Fibroblast of skin of left quadriceps (primary cell): ENCODE results near the gene HOXA4.

Source experiments
- DNase-seq, 2 experiments: peaks; one replicate each; pipeline ENCODE4 v3.0.0-alpha.2; 2013; ENCODE audit warnings: low read depth in 2 of 2

The HOXA4 gene

DNA sequence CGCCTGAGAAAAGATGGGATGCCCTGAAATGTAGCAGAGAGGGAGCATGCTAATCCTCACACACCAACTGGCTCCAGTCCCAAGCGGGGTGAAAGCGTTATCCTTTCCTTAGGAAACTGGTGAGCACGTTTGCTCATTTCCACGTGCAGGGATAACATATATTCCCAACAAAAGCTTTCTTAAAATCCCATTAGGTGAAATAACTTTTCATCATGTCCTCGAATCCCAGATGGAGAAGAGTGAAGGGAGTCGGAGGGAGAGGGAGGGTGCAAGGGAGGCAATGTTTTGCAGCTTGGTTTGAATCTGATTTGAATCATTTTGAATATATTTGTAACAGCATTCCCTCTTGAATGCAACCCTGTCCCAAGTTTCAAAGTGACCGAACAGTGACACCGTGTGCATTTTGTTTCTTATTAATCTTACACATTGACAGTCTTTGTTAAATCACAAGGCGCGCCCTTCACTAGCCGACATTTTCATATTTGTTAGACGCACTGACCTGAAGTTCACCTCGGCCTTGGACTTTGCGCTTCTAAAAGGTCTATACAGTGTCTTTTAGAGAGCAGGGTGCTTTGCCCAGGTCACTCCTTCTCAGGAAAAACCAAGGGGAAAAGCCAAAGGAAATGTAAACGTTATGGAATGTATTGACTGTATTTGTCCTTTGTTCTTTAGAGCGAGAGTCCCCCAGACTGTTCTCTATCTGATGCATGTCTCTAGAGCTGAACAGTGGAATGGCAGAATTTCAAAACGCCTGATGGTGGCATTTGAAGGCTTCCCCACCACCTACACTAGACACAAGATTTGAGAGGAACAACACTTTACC, 3.1 kb upstream of the HOXA4 start:
- no peak for DNase-seq

DNA sequence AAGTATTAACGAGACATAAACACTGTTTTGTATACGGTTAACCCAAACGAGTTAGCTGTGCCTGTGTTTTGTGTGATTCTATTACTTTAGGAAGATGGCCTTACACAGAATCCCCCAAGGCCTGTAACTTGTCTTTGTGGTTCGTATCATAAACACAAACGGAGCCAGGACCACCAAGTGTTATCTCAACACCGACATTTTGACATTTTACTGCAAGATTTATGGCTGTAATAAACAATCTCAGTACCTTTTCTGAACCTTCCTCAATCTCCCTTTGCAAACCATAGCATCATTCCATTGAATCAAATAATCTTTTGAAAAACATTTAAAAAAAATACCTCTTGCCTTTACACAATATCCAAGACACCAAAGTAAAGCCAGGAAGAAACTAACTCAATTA, 2.4 kb upstream of the HOXA4 start:
- DNase-seq, result no peak

DNA sequence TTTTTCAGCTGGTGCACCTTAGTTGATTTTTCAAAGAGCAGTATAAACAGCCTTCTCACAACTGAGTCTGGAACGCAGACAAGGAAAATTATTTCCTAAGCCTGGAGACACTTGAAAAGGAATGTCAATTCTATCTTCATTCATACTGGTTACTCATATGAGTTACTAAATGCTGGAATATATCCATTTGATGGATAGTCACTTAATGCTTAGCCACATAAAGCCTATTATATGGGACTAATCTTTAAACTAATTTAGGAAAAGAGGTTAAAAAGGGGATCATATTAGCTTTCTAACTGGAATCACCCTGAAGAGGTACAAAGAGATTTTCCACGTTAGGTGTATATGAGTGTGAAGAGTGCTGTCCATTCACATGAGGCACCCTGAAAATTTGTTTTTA, 1.7 kb upstream of the HOXA4 start:
- DNase-seq, result no peak

DNA sequence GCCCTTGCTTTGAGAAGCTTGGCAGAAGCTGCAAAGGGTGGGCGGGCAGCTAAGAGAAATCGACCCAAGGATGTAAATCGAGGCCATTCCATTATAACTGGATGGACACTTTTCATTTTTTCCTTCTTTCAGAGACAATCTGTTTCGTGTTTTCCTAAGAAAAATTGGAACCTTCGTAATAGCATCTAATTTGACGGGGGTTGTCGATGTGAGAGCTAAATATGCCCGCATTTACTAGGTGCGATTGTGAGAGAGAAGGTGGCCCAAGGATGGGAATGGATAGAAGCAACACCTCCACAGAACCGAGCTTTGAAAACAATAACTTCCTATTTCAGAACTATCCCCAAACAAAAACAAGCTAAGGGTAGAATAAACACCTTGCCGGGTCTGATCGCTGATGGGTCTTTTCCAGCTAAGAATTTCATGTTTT, 848 bp upstream of the HOXA4 start:
- DNase-seq, result no peak

DNA sequence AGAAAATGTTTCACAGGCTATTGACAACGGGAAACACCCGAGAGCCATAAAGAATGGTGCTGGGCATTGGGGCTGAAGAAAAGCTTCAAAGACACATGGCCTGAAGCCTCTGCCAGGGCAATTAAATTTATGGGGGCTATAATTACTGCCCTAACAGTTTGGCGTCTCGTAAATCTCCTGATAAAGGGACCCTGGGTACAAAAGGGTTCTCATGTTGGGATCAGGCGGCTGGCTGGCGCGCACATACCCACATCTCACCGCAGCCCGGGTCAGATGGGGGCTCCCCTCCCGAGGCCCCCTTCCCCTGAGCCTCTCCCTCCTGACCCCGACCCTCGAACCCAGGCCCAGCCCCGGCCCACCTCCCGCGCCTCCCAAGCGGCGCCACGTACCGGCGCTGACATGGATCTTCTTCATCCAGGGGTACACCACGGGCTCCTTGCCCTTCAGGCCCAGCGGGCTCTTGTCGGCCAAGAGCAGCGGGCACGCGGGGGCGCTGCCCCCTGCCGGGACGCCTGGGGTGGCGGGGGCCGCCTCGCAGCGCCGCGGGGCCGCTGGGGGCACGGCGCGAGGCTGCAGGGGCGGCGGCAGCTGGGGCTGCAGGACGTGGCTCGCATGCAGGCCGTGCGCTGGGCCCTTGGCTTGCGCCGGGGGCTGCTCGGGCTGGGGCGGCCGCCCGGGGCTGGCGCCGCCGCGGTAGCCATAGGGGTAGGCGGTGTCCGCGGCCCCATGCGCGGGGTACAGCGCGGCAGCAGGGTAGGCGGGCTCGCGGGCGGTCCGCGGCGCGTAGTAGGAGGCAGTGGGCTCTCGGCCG, 623 bp downstream of the HOXA4 start:
- no peak for DNase-seq

DNA sequence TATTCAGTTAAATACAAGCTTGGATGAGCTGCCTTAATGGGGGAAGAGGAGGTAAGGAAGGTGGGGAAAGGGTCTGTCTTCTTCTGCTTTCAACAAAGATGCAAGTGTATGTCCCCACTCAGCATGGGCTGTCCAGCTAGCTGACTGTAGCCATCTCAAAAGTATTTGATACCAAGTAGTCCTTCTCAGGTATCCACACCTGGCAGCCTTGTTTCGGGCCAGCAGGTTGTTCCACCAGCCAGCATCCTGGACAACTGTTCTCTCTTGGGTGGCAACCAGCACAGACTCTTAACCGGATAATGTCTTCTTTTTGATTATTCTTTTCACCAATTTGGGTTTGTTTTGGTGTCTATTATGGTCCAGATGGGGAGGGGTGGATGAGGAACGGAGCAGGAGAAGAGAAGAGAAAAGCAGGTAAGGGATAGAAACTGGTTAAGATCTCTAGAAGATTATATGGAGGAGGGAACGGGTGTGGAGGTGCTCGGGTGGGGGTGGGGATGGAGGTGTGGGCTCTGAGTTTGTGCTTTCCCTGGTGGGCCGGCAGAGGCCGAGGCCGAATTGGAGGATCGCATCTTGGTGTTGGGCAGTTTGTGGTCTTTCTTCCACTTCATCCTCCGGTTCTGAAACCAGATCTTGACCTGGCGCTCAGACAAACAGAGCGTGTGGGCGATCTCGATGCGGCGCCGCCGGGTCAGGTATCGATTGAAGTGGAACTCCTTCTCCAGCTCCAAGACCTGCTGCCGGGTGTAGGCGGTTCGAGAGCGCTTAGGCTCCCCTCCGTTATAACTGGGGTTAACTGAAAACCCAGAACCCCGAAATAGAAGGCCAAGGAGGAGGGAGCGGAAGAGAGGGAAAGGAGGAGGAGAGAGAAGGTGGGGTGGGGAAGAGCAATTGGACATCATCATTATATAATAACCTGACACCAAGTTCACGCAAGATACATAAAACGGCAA, 1.5 kb downstream of the HOXA4 start:
- DNase-seq, result no peak

DNA sequence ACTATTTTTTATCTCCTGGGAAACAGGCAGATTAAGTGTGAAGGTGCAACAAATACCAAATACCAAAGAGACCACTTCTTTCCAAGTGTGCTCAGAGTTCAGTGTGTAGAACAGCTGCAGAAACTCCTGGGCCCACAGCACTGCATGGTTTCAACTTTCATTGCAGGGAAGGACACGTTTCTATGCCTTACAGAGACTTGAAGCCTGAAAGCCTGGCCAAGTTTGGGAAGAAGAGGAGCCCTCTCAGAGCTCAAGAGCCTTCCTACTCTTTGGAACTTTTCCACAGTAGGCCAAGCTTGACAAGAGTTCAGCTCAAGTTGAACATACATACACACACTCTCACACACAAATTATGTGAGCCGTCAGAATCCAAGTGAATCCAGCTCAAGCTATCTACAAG, 2.5 kb downstream of the HOXA4 start:
- no peak for DNase-seq

DNA sequence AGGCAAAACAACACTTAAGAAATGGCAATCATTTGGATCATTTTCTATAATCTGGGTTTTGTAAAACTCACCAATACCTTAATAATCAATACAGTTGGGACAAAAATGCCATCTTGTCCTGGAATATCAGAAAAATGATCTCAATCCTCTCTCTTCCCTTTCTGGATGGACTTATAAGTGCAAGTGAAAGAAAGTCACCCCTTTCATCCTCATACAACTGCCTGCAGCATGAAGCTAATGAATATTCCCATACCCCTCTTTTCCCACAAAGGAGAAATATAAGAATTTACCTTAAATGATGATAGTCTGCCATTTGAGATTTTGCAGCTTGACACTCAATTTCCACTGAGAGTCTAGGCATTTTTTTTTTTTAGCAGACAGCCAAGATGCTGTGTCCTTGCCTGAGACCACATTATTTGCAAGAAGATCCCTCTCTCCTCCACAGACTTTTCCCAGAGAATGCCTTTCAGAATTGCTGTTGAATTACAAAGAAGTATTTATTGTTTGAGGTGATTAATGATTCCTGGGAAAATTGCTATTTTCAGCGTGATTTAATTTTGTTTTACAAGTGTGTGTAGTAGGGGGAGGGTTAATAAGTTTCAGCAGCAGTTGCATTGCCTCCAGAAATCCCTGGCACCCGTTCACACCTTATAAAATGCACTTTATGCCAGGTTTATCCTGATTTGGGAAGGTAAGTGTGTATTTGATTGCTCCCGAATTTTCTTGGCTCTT, 3.8 kb downstream of the HOXA4 start:
- DNase-seq, result no peak

DNA sequence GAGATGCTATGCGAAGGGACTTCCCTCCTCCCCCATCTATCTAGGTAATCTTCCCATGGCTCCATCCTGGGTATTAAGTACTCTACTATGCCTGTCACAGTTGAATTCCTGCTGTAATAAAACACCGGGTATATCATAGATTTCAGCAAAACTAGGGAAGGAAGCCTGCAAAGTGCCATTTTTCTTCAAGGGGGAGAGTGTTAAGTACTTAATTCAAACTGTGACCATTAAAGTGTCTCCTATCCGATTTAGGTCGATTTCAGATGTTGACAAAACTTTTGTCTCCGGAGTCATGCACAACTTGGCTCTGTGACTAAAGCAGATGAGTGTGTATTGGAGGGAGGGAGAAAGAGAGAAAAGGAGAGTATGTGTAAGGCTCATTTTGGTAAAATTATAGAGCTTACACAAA, 4.6 kb downstream of the HOXA4 start:
- no peak for DNase-seq

DNA sequence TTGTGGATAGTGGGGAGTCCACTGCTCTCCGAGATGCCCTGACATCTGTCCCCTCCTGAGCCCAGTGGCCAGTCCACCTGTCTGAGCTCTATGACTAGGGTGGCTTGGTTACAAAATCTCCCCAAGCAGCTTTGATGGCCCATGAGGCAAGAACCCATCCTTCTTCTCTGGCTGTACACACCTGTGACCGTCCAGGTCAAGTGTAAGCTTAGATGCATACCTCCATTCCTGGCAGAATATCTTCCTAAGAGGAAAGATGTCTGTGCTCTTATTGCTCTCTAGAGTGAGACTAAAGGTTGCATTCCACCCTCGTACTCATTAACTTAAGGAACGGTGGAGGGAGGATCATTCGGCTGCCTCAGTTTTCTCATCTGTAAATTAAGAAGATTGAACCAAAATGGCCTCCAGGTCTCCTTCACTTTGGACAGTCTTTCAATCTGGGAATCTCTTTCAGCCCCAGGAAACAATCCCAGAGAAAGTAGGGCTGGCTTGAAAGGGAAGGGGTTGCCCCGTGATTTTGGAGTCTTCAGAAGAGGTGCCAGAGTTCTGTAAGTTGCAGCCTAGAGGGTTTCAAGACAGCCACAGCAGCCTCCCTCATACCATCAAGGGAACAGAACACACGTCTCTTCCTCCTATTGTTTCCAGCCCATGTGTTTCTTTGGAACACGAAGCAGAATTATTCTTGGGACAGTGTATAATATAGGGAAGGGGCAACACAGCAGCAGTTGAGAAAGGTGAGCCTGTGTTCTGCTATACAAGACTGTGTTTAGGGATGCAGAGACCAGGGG, 5.5 kb downstream of the HOXA4 start:
- no peak for DNase-seq

DNA sequence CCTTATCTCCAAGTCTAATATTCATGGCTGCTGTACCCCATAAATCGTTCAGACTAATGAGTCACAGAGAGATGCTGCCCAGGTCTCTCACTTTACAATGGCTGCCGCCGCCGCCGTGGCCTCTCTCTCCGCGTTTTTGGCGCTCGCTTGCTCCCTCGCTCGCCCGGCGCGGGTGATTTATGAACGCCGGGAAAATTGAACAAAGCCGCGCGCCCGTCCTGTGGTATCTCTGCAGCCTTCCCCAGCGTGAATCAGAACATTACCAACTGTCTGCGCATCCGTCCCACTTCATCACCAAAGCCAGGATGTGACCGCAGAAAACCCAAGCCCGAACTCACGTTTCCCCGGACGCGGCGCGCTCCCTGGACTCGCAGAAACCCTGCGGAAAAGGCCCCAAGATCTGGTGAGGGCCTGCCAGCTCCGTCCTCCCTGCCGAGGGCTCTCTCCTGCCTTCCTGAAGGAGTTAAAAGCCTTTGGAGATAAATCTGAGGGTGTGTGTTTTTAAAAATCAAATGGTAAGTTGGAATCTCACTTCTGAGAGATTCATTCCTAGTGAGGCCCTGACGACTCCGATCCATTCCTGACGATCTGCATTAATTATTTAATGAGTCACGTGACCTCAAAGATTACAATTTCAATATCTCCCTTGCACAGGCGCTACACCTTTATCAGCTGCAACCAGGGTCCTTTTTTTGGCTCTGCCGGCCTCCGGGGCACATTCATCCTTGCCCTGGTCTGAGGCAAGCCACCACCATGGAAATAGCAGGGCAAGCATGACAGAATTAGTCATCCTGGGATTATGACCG, 6.3 kb downstream of the HOXA4 start:
- DNase-seq, result peak; percentile 54 to 63

DNA sequence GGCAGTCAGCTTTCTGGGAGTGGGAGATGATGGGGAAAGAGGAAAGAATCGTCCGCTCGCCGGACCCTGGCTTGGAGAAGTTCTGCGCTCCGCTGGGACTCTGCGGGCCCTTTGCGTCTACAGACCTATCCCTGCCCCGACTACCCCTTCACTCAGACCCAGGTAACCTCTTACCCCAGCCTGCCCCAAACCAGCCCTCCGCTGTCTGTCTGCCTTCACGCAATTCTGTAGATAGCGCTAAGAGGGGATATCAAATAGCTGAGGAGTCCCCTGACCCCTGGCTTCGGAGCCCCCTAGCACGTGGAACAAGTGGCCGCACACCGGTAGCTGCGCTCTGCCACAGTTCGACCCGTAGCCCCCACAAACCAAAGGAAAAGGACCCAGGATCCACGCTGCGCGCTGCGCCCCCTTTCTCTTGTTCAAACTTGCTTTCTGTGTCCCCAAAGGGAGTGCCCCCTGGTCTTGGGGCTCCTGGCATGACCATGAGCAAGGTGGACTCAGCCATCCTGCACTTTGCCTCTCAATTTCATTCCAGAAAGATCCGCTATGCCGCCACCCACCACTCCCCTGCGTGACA, 7.0 kb downstream of the HOXA4 start:
- no peak for DNase-seq

DNA sequence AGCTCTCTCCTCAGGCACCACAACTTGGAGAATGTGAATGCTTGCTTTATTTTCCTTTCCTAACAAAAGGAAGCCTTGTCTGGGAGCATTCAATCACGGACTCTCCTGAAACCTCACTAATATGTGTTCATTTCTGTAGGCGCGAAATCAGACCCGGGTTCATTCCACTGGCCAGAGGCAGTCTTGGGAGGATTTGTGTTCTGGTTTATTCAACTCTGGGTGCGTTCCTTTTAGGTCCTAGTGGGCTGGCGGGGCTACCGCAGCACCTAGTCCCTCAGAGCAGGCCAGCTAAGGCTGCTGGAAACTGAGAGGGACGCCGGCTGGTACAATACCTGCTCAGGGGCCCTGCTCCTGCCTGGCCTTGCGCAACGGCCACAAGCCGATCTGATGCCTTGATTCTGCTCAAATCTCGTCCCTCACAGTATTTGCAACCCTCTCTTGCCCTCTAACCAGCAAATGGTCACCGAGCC, 7.5 kb downstream of the HOXA4 start:
- no peak for DNase-seq

DNA sequence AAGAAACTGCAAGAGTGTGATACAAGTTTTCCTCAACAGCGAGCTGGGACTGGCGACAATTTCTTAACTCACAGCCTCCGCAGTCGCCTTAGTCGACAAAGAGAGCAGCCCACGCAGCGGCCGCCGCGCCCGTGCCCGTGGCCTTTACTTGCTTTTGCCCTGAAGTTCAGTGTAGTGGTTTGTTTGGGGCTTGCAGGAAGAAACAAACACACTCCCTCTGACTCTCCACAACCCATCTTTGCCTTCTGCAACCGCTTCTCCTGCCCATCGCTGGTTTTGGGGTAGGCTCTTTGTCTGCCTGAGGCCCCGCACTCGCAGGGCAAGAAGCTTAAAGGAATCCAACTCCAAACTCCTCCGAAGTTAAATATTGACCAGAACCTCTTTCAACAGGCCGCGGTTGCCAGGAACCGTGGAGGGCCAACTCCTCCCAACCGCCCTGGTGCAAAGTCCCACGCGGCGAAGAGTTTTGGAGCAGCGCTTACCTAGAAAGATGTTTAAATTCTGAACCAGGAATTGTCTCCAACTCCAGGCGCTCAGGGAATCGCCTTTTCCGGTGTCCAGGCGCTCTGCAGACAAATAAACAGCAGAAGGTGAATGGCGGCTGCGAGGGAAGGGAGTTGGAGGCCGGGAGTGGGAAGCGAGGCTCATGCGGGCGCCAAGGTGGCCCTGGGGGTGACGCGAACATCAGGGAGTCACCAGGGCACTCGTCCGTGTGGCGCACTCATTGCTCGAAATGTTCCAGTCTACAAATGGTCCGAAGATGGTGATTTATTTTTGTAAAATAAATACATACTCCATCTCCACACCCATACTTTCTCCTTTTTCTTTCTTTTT, 8.3 kb downstream of the HOXA4 start:
- DNase-seq, result no peak

DNA sequence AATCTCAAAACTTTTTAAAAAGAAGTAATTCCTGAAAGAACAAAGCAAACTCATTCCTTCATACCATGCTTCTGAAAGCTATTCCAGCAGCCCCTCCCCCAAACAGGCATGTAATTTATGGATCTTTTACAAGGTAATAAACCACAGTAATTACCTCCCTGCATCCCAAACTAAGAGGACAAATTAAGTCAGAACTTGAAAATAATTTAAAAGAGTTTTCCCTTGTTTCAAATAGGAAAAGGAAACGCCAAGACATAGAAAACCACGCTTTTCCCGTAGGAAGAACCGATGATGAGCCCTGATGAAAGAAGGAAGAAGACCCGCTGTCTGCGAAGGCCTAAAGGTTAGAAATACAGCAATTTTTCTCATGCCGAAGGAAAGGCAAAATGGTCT, 8.9 kb downstream of the HOXA4 start:
- no peak for DNase-seq

DNA sequence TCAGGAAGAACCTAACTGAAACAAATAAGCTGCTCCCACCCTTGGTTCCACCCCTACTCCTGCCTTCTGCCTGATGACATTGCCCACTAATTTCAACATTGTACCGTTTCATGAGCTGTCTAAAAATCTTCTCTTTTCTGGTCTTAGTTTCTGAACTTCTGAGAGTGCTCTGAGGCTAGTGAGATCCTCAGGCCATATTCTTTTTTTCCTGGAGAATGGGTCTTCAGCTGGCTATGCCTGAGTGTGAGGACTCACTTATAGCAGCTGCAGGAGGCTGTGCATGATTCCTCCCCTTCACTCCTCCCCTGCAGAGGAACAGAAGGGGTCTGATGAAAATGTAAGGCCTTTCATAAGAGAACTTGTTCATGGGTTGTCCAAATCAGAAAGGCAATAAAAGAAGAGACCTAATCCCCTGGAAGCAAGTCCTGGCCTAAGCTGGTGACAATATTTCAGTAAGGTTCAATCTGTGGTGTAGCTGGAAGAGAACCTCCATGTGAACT, 11.1 kb downstream of the HOXA4 start:
- no peak for DNase-seq

DNA sequence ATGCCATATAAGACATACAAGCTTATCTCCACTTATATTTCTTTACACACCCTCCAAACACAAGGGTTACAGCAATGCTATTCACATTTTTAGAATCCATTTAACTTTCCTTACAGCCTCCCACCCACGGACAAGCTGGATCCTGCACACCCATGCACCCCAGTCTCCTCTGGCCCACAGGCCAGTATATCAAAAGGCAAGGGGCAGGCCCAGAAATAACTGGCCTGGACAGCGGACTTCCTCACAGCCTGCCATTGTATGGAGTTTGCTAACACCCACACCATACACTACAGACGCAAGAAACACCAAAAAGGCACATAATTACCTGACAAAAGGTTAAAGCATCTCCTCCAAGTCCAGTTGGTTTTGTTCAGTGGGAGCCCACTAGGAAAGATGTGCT, 12.0 kb downstream of the HOXA4 start:
- no peak for DNase-seq

DNA sequence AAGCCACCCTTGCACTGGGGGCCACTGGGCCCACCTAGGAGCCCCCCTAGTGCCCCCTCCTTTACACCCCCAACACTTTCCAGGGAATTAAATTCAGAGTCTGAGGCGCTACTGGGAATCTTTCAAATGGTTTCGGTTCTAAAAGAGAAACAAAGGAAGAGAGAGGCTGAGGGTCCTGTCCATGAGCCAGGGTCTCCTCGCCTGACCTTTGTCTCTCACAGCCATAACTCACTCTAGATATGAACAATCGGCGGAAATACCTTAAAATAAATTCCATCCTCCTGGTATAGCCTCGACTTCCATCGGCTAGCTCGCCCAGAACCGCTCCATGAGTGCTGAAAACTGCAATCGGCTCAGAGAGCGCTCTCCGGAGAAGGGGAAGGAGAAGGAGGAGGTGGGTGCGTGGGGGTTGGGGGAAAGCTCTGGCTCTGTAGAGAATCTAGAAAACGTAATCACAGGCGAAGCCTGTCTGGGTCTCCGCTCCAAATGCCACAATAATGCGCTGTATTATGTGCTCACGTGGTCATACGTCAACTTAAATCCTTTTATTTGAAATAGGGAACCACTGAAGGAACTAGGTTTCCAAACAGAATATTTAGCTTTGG, 12.6 kb downstream of the HOXA4 start:
- DNase-seq, result no peak
